22Rv1 (cell line): ENCODE data around the gene COL27A1.

Experiments
- CTCF ChIP-seq: fragments of 450-650 bp; IDR thresholded peaks from 2 replicates; pipeline ENCODE4 v1.5.1; 2017; ENCODE audit warnings: mild to moderate bottlenecking
- ZFX ChIP-seq: fragments of 450-650 bp; IDR thresholded peaks from 2 replicates; pipeline ENCODE4 v1.6.1; 2017; ENCODE audit warnings: antibody characterized with exemption, borderline replicate concordance

GRCh38 chr9:114155995-114156656 is 789 bp downstream of the COL27A1 start:
- TF ChIP-seq CTCF (no peak), ZFX (no peak)
